22Rv1 (cell line): ENCODE measurements around the gene LRBA.
"Not testable (repeated sequence)": the region's sequence is repeated elsewhere in the genome, so short reads cannot be mapped to it uniquely, and the experiment has no call there.

ENCODE experiments used
- ZFX ChIP-seq: fragments of 450-650 bp; IDR thresholded peaks from 2 replicates; pipeline ENCODE4 v1.6.1; 2017; ENCODE audit warnings: antibody characterized with exemption, borderline replicate concordance
- TF ChIP-seq, protein P1 (sequence below): fragments of 450-650 bp; IDR thresholded peaks from 2 replicates; pipeline ENCODE4 v1.5.1; 2017; ENCODE audit warnings: mild to moderate bottlenecking

DNA sequence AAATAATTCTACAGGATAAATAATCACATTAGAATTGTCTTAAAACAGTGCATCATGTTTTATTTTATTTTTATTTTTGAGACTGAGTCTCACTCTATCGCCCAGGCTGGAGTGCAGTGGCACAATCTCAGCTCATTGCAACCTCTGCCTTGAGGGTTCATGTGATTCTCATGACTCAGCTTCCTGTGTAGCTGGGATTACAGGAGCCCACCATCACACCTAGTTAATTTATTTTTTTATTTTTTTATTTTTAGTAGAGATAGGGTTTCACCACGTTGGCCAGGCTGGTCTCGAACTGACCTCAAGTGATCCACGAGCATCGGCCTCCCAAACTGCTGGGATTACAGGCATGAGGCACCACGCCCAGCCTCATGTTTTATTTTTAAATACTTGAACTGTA lies 353.5 kb downstream of the LRBA start:
- TF ChIP-seq, protein P1, sequence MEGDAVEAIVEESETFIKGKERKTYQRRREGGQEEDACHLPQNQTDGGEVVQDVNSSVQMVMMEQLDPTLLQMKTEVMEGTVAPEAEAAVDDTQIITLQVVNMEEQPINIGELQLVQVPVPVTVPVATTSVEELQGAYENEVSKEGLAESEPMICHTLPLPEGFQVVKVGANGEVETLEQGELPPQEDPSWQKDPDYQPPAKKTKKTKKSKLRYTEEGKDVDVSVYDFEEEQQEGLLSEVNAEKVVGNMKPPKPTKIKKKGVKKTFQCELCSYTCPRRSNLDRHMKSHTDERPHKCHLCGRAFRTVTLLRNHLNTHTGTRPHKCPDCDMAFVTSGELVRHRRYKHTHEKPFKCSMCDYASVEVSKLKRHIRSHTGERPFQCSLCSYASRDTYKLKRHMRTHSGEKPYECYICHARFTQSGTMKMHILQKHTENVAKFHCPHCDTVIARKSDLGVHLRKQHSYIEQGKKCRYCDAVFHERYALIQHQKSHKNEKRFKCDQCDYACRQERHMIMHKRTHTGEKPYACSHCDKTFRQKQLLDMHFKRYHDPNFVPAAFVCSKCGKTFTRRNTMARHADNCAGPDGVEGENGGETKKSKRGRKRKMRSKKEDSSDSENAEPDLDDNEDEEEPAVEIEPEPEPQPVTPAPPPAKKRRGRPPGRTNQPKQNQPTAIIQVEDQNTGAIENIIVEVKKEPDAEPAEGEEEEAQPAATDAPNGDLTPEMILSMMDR: not testable (repeated sequence)
- TF ChIP-seq ZFX: not testable (repeated sequence)
